Measurements from ENCODE around the gene TMEM170A.
A peak's percentile ranks its signal among the peaks of the same experiment; 100 is the strongest.

Gene TMEM170A

GRCh38 chr16:75406943-75407342, 57.5 kb downstream of the TMEM170A start:
- DNase-seq (ENCODE audit: low read depth), result no peak
- TF ChIP-seq CTCF (IDR thresholded peaks at IDR 0.05; ENCODE audit: insufficient read depth, low read depth, low read length, missing control alignments), result no peak
- no peak overlapping the region for H3K4me3 ChIP-seq (ENCODE audit: low read length)

GRCh38 chr16:75402821-75403475, 61.5 kb downstream of the TMEM170A start:
- H3K4me3 ChIP-seq (ENCODE audit: low read length), result no peak overlapping the region
- peak; percentile 61 for TF ChIP-seq CTCF (IDR thresholded peaks at IDR 0.05; ENCODE audit: insufficient read depth, low read depth, low read length, missing control alignments)
- peak; percentile 61 for DNase-seq (ENCODE audit: low read depth)

GRCh38 chr16:75402159-75402820, 62.2 kb downstream of the TMEM170A start:
- no peak for TF ChIP-seq CTCF (IDR thresholded peaks at IDR 0.05; ENCODE audit: insufficient read depth, low read depth, low read length, missing control alignments)
- H3K4me3 ChIP-seq (ENCODE audit: low read length), result no peak overlapping the region
- peak; percentile 80 for DNase-seq (ENCODE audit: low read depth)

- no peak for DNase-seq (ENCODE audit: low read depth)
- no peak for TF ChIP-seq CTCF (IDR thresholded peaks at IDR 0.05; ENCODE audit: insufficient read depth, low read depth, low read length, missing control alignments)
- no peak overlapping the region for H3K4me3 ChIP-seq (ENCODE audit: low read length)
Measured at GRCh38 chr16:75401691-75402090, 62.8 kb downstream of the TMEM170A start.

- DNase-seq (ENCODE audit: low read depth), result no peak
- TF ChIP-seq CTCF (IDR thresholded peaks at IDR 0.05; ENCODE audit: insufficient read depth, low read depth, low read length, missing control alignments), result no peak
- H3K4me3 ChIP-seq (ENCODE audit: low read length), result no peak overlapping the region
Measured at GRCh38 chr16:75398333-75398732, 66.2 kb downstream of the TMEM170A start.

- DNase-seq (ENCODE audit: low read depth), result no peak
- no peak for TF ChIP-seq CTCF (IDR thresholded peaks at IDR 0.05; ENCODE audit: insufficient read depth, low read depth, low read length, missing control alignments)
- H3K4me3 ChIP-seq (ENCODE audit: low read length), result no peak overlapping the region
Measured at GRCh38 chr16:75394941-75395340, 69.5 kb downstream of the TMEM170A start.
